Central memory CD8-positive, alpha-beta T cell (primary cell): ENCODE measurements around the gene MOK.

Experiments
- ATAC-seq: fragments of 150-1000 bp; cut with Tn5 transposase; replicated peaks from 2 replicates; pipeline ENCODE4 v1.10.0; 2022; ENCODE audit warnings: mild to moderate bottlenecking, moderate FRiP score, moderate number of reproducible peaks; ENCODE audit not compliant: poor library complexity, severe bottlenecking; ENCODE audit errors: extremely low read depth
- DNase-seq, 2 donors: peaks; one replicate each; pipeline ENCODE4 v3.0.0; 2021; ENCODE audit warnings: low spot score in 2 of 2
- H3K27ac Mint-ChIP-seq: one replicate; pipeline ENCODE4 v1.8.0; 2022; ENCODE audit warnings: low read depth, mild to moderate bottlenecking, moderate library complexity, mixed read lengths
- H3K27me3 Mint-ChIP-seq: one replicate; pipeline ENCODE4 v1.8.0; 2022; ENCODE audit warnings: mixed read lengths
- H3K36me3 Mint-ChIP-seq: one replicate; pipeline ENCODE4 v1.8.0; 2022; ENCODE audit warnings: mild to moderate bottlenecking, moderate library complexity, mixed read lengths; ENCODE audit not compliant: insufficient read depth
- H3K4me1 Mint-ChIP-seq: one replicate; pipeline ENCODE4 v1.8.0; 2022; ENCODE audit warnings: mixed read lengths
- H3K4me3 Mint-ChIP-seq: one replicate; pipeline ENCODE4 v1.8.0; 2022; ENCODE audit warnings: mild to moderate bottlenecking, moderate library complexity, mixed read lengths
- H3K9me3 Mint-ChIP-seq: one replicate; pipeline ENCODE4 v1.8.0; 2022; ENCODE audit warnings: mixed read lengths

MOK gene

DNA sequence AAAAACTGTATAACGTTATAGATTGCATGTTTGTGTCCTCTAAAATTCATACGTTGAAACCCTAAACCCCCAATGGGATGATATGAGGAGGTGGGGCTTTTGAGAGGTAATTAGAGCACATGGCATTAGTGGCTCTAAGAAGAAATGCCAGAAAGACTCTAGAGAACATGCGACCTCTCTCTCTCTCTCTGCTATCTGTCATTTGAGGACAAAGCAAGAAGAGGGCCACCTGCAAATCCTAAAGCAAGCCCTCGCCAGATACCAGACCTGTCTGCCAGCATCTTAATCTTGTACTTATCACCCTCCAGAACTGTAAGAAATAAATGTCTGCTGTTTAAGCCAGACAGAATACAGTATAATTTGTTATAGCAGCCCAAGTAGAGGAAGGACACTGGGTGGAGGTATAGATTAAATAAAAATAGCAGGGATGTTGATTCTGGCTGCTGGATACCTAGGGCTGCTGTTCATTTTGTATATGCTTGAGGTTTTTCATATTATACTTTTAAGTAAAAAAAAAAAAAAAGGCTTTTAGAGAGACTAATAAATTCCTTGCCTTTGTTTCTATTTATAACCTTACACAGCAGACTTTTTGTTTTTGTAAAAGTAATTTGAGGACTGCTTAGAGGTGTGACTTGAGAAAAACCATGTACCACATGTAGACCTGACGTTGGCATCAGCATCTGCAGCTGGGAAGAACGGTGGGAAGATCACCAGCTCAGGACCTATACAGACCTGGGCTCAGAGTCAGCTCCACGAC, 26.9 kb downstream of the MOK start:
- no peak overlapping the region for H3K4me3 Mint-ChIP-seq
- DNase-seq = no peak
- no peaks in the 10 kb centered on the region for H3K4me1 Mint-ChIP-seq
- no peaks in the 10 kb centered on the region for H3K27me3 Mint-ChIP-seq
- ATAC-seq = no peak
- no peaks in the 10 kb centered on the region for H3K36me3 Mint-ChIP-seq
- H3K9me3 Mint-ChIP-seq = no peaks in the 10 kb centered on the region
- H3K27ac Mint-ChIP-seq = no peak overlapping the region

GRCh38 chr14:102275866-102276265, 29.1 kb downstream of the MOK start:
- DNase-seq = no peak
- no peak overlapping the region for H3K4me3 Mint-ChIP-seq
- no peaks in the 10 kb centered on the region for H3K9me3 Mint-ChIP-seq
- no peak for ATAC-seq
- no peak overlapping the region for H3K27ac Mint-ChIP-seq
- H3K4me1 Mint-ChIP-seq = no peaks in the 10 kb centered on the region
- no peaks in the 10 kb centered on the region for H3K36me3 Mint-ChIP-seq
- no peaks in the 10 kb centered on the region for H3K27me3 Mint-ChIP-seq

GRCh38 chr14:102272392-102272791, 32.6 kb downstream of the MOK start:
- Mint-ChIP-seq H3K27me3 (no peaks in the 10 kb centered on the region), H3K4me3 (no peak overlapping the region), H3K27ac (no peak overlapping the region), H3K4me1 (no peaks in the 10 kb centered on the region), H3K9me3 (no peaks in the 10 kb centered on the region), H3K36me3 (no peaks in the 10 kb centered on the region)
- DNase-seq = no peak
- ATAC-seq = no peak

DNA sequence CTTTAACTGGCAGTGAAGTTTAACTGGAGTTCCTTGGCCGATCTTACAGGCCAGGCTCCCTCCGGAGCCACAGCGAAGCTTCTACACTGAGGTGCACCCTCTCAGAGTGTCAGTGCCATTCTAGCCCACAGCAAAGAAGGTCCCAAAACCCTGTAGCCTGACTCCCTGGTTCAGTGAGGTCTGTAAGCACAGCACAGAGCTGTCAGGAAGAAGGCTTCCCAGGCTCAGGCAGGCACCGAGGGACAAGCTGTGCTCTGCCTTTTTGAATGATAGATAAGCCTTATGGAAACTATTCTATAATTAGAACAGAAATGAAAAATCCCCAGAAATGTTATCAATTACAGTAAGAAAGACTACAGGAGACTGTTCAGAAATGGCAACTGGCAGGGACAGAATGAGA, 40.2 kb downstream of the MOK start:
- Mint-ChIP-seq H3K4me1 (no peaks in the 10 kb centered on the region), H3K36me3 (no peaks in the 10 kb centered on the region), H3K9me3 (no peaks in the 10 kb centered on the region), H3K27me3 (no peaks in the 10 kb centered on the region), H3K27ac (no peak overlapping the region), H3K4me3 (no peak overlapping the region)
- no peak for ATAC-seq
- no peak for DNase-seq

- H3K4me3 Mint-ChIP-seq = no peak overlapping the region
- no peak overlapping the region for H3K27ac Mint-ChIP-seq
- no peak for ATAC-seq
- H3K4me1 Mint-ChIP-seq = no peaks in the 10 kb centered on the region
- H3K27me3 Mint-ChIP-seq = no peaks in the 10 kb centered on the region
- no peak for DNase-seq
- no peaks in the 10 kb centered on the region for H3K36me3 Mint-ChIP-seq
- no peaks in the 10 kb centered on the region for H3K9me3 Mint-ChIP-seq
Observed at GRCh38 chr14:102264355-102264754, 40.6 kb downstream of the MOK start.

DNA sequence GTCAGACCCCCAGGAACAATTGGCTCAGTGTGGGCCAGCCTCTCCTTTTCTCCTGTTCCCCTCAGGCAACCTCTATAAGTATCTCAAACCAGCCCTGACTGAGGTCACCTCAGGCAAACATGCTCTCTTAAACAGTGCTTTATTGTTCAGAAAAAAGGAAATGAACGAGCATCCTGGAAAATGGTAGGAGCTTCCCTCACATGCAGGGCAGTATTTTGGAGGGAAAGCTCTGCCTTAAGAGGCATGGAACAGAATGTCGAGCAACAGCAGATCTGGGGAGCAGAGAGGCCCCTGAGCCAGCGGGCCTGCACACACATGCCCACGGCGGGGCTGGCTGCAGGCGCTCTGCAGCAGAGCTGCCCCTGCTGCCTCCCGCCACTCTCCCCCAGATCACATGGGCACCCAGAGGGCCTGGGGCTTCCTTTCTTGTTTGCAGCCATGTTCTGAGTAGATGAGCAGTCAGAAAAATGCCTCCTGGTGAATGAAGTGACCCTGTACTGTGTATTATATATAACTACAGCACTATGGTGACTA, 42.0 kb downstream of the MOK start:
- DNase-seq = no peak
- H3K9me3 Mint-ChIP-seq = no peaks in the 10 kb centered on the region
- no peak overlapping the region for H3K27ac Mint-ChIP-seq
- H3K27me3 Mint-ChIP-seq = no peaks in the 10 kb centered on the region
- no peaks in the 10 kb centered on the region for H3K4me1 Mint-ChIP-seq
- H3K36me3 Mint-ChIP-seq = no peaks in the 10 kb centered on the region
- H3K4me3 Mint-ChIP-seq = no peak overlapping the region
- ATAC-seq = no peak

DNA sequence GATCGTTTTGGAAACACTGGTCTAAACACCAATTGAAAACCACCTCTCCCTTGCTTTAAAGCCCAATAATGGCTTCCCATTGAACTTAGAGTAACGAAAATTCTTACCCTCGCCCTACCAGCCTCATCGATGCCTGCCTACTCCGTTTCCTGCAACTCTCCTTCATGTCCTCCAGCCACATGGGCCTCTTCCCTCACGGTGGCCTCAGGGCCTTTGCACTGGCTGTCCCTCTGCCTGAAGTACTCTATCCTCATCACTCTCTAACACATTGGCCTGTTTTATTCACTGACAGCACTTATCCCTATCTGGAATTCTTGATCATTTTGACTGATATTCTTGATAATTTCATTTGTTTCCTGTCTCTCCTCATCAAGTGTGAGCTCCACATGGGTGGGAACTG, 46.8 kb downstream of the MOK start:
- DNase-seq = no peak
- H3K4me3 Mint-ChIP-seq = no peak overlapping the region
- no peaks in the 10 kb centered on the region for H3K4me1 Mint-ChIP-seq
- no peaks in the 10 kb centered on the region for H3K9me3 Mint-ChIP-seq
- H3K27ac Mint-ChIP-seq = peak overlapping the region; percentile 2
- no peaks in the 10 kb centered on the region for H3K27me3 Mint-ChIP-seq
- no peak for ATAC-seq
- H3K36me3 Mint-ChIP-seq = no peaks in the 10 kb centered on the region

GRCh38 chr14:102256716-102257115, 48.2 kb downstream of the MOK start:
- DNase-seq = no peak
- ATAC-seq = no peak
- H3K9me3 Mint-ChIP-seq = no peaks in the 10 kb centered on the region
- H3K27ac Mint-ChIP-seq = no peak overlapping the region
- no peaks in the 10 kb centered on the region for H3K27me3 Mint-ChIP-seq
- no peaks in the 10 kb centered on the region for H3K36me3 Mint-ChIP-seq
- no peaks in the 10 kb centered on the region for H3K4me1 Mint-ChIP-seq
- no peak overlapping the region for H3K4me3 Mint-ChIP-seq

DNA sequence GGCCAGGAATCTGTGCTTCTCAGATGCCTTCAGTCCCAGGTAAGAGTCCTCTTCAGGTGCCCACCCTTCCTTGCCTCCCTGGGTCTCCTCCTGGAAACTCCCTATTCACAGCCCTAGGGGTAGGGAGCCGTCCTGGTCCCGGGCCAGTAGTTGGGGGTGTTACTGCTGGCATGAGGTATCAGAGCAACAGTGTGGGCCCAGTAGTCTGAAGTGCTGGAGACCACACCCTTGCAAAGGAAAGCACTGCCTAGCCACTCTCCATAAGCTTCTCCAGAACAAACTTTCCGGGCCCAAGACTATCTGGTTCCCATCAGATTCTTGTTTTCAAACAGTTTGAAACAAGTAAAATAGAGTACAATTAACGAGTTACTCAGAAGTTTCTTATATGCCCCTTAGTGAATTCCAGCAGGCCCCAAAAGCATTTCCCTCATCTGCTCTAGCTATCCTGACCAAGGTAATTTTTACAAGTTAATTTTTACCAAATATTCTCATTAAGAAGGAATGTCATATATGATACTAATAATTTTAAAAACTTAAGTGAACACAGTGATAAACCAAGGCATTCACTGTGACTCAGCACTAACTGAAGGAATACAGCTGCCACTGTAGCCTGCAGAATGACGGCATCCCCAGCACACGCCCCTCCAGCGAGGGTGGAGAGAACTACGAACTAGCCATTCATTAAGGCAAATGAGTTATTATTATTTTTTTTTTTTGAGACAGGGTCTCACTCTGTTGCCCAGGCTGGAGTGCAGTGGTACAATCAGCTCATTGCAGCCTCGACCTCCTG, 49.4 kb downstream of the MOK start:
- ATAC-seq (no peak), DNase-seq (no peak)
- H3K36me3 Mint-ChIP-seq = no peaks in the 10 kb centered on the region
- H3K9me3 Mint-ChIP-seq = no peaks in the 10 kb centered on the region
- no peaks in the 10 kb centered on the region for H3K4me1 Mint-ChIP-seq
- H3K4me3 Mint-ChIP-seq = no peak overlapping the region
- no peak overlapping the region for H3K27ac Mint-ChIP-seq
- no peaks in the 10 kb centered on the region for H3K27me3 Mint-ChIP-seq

- Mint-ChIP-seq H3K4me1 (no peaks in the 10 kb centered on the region), H3K27me3 (no peaks in the 10 kb centered on the region), H3K9me3 (no peaks in the 10 kb centered on the region), H3K27ac (no peak overlapping the region), H3K36me3 (no peaks in the 10 kb centered on the region), H3K4me3 (no peak overlapping the region)
- no peak for DNase-seq
- ATAC-seq = no peak
Observed at GRCh38 chr14:102252834-102253801, 51.8 kb downstream of the MOK start.

DNA sequence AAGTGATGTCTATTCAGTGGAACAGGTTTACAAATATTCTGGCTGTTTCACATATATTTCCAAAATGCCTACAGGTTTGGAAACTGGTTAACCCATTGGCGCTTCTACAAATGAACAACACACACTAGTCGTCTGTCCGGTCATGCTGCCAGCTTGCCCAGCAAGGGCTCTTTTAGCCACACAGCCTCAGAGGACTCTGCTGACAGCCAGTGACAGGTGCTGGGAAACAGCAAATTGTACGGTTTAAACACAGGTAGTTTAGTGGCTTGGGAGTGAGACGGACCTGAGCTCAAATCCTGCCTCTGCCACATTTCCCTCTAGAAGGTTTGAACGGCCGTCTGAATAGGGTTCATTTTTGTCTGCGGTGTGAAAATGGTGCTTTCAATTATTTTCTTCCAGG, 53.8 kb downstream of the MOK start:
- H3K9me3 Mint-ChIP-seq = no peaks in the 10 kb centered on the region
- no peak overlapping the region for H3K27ac Mint-ChIP-seq
- no peaks in the 10 kb centered on the region for H3K4me1 Mint-ChIP-seq

DNA sequence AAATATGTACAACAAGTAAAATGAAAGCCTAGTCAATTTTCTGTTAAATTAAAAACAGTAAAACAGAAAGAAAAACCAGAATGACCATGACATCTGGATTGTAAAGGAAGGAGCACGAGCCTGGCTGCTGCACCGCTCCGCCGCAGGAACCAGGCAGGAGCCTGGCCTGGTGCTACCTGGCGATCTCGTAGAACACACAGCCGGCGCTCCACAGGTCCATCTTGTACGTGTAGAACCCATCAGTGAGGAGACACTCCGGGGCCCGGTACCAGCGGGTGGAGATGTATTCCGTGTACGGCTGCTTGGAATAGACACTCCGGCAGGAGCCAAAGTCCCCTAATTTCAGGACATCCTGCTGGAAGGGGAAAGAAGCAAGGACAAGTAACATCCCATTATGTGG, 54.3 kb downstream of the MOK start:
- H3K36me3 Mint-ChIP-seq = no peaks in the 10 kb centered on the region
- no peaks in the 10 kb centered on the region for H3K4me1 Mint-ChIP-seq
- no peaks in the 10 kb centered on the region for H3K27me3 Mint-ChIP-seq
- H3K9me3 Mint-ChIP-seq = no peaks in the 10 kb centered on the region
- no peak overlapping the region for H3K27ac Mint-ChIP-seq
- DNase-seq (no peak), ATAC-seq (no peak)
- H3K4me3 Mint-ChIP-seq = no peak overlapping the region

More for the DNA sequence above, 53.8 kb downstream of the MOK start:
- ATAC-seq (no peak), DNase-seq (no peak)
- H3K27me3 Mint-ChIP-seq = no peaks in the 10 kb centered on the region
- H3K36me3 Mint-ChIP-seq = no peaks in the 10 kb centered on the region
- H3K4me3 Mint-ChIP-seq = no peak overlapping the region
